HG03045 (cell line): ENCODE data around the gene CD247.

Source experiments
- ATAC-seq: cut with Tn5 transposase; IDR thresholded peaks from one replicate; pipeline ENCODE4 v1.9.1; 2021; ENCODE audit warnings: mild to moderate bottlenecking, moderate library complexity; ENCODE audit not compliant: unreplicated experiment

CD247 gene

DNA sequence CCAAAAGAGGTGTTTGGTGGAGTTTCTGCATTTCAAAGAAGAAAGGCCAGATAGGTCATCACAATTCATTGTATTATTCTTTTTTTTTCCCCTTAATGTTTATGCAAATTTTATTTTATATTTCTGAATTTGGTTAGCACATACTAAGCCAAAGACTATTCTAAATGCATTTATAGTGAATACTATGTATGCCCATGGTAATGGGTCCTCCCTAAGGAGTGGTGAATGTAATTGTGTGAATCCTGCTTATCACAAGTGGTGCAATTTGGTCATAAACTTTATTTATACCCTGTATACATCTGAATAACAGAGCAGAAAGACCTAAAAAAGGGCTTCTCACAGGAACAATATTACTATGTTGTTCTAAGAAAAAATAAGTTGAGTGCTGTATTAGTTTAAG, 99.1 kb downstream of the CD247 start:
- no peak for ATAC-seq

GRCh38 chr1:167418391-167418790, 99.9 kb downstream of the CD247 start:
- ATAC-seq: no peak

GRCh38 chr1:167416506-167416905, 101.8 kb downstream of the CD247 start:
- ATAC-seq: no peak

GRCh38 chr1:167413328-167413727, 105.0 kb downstream of the CD247 start:
- ATAC-seq: no peak

- no peak for ATAC-seq
Observed at GRCh38 chr1:167412920-167413319, 105.4 kb downstream of the CD247 start.

DNA sequence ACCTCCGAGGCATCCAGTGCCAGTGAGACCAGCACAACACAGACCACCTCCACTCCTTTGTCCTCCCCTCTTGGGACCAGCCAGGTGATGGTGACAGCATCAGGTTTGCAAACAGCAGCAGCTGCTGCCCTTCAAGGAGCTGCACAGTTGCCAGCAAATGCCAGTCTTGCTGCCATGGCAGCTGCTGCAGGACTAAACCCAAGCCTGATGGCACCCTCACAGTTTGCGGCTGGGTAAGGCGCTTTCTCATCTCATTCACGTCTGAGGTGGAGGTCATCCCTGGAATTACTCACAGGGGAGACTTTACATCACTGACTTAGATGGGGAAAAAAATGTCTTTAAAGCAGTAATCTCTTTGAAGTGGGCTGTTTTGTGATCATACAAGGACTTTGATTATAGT, 106.3 kb downstream of the CD247 start:
- ATAC-seq: no peak

- ATAC-seq: no peak
Observed at GRCh38 chr1:167409183-167409582, 109.1 kb downstream of the CD247 start.

GRCh38 chr1:167408355-167408754, 110.0 kb downstream of the CD247 start:
- ATAC-seq: no peak

DNA sequence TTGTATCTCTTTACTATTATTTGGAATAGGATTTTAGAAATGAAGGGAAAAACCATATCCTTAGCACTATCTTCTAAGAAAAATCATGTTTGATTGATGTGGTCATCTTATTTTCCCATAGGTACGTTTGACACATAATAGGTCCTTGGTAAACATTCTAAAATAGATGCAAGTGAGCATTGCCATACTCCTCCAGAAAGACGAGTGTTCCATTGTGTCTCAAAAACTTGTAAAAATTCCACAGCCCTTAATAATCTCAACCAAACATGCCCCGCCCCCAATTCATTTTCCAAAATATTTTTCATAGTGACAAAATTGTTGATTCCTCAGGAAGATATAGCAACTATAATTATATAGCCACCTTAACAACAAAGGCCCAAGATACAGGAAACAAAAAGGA, 113.4 kb downstream of the CD247 start:
- ATAC-seq: no peak

- no peak for ATAC-seq
Observed at GRCh38 chr1:167404161-167404888, 114.0 kb downstream of the CD247 start.

- no peak for ATAC-seq
Observed at GRCh38 chr1:167401260-167401873, 117.0 kb downstream of the CD247 start.

- no peak for ATAC-seq
Observed at GRCh38 chr1:167400359-167400953, 117.9 kb downstream of the CD247 start.

DNA sequence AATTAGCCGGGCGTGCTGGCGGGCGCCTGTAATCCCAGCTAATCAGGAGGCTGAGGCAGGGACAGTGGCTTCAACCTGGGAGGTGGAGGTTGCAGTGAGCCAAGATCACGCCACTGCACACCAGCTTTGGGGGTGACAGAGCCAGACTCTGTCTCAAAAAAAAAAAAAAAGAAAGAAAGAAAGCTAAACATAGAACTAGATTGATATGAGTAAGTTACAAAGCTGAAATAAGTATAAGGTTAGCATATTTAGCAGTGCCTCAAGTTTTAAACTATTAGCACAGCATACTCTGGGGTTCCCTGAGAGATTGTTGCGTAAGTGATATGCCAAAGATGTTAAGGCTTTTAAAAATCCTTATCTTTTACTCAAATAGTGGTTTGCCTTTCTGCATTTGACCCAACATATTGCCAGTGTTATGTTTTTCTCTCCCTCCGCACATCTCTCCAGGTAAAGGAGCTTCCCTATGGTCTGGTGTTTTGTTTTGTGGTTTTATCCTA, 126.1 kb downstream of the CD247 start:
- no peak for ATAC-seq

DNA sequence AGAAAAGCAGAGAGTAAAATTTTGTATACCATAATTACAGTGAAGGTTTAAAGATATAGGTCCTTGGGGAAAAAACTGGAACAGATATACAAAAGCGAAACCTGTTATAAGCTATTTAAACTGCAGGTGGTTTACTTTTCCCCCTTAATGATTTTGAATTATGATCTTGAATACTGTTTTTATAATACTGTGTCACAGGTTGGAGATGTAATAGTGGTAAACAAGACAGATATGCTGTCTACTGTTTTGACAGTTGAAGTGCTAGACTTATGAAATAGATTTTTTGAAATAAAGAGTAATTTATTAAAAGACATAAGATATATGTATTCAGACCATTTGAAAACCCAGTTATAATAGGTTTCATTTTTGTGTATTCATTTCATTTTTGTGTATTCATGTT, 129.4 kb downstream of the CD247 start:
- ATAC-seq: no peak

DNA sequence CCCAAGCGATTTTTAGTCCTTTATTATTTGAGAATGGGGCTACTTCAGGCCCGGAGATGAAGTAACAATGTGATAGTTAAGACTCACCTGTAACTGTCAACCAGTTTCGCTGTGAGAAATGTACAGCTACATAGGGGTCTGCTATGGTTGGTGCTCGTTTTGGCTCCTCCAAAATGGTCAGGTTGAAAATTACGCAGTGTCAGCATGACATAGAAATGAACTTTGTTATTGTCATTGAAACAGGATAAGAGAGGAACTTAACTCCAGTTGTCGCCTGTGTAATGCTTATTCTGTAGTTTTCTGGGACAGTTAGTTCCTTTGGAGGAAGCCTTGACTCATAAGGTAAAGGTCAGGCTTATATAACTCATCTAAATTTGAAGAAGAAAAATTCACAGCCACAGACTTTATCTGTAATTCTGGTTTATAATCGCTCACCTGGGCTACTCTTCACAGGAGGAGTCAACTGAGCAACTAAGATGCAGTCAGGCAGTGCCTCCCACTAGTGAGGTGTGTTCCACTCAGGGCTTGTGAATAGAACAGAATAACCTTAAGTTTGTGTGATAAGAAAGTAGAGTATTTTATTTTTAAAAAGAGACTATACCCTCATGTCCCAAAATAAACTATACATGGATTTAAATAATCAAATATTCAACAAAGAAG, 130.9 kb downstream of the CD247 start:
- ATAC-seq: no peak
